Measurements from ENCODE around the gene CEP57L1. TPM values are rescaled to one million over a fixed set of nuclear protein-coding genes. Genes with fewer than 3 reads are reported as not detected.

The CEP57L1 gene
- 10 to 100 TPM; 10.1 to 22.1 TPM for total RNA-seq
- polyA plus RNA-seq: 10 to 100 TPM in 1 of 2 donors, 1 to 10 TPM in 1; 3.8 to 10.2 TPM

GRCh38 chr6:109095036-109095834, at the start of gene CEP57L1:
CEP57L1 (plus strand) TSS chr6:109095507; CDS start chr6:109145222, 49,715 bp downstream.
- peaks cover 3 to 43% (median 18%) of the 10 kb centered on the region in 4 donors for H3K4me1 ChIP-seq (ENCODE audit: control insufficient read depth in 4 of 4, insufficient read depth in 4 of 4, low read length in 3 of 4)
- peak within 1 kb of the TSS; percentile 88 to 99 for H3K27ac ChIP-seq (ENCODE audit: low read depth in 1 of 2, low read length in 2 of 2)
- TF ChIP-seq SP1 (IDR thresholded peaks at IDR 0.05) (peak; percentile 79), TAF1 (conservative IDR thresholded peaks at IDR 0.05) (peak; percentile 48), HNF4A (conservative IDR thresholded peaks at IDR 0.05) (peak; percentile 65 to 70), NR2F2 (IDR thresholded peaks at IDR 0.05) (peak; percentile 27), GABPA (IDR thresholded peaks at IDR 0.05 in 1 of 2, conservative IDR thresholded peaks at IDR 0.05 in 1 of 2) (peak; percentile 40 to 80), JUND (IDR thresholded peaks at IDR 0.05) (peak; percentile 58 to 80), RAD21 (IDR thresholded peaks at IDR 0.05) (peak; percentile 15), FOXA1 (IDR thresholded peaks at IDR 0.05) (peak; percentile 22), RXRA (IDR thresholded peaks at IDR 0.05) (peak in 1 of 2 donors; percentile 53), HNF4G (IDR thresholded peaks at IDR 0.05) (peak; percentile 64), FOXA2 (IDR thresholded peaks at IDR 0.05) (no peak), EGR1 (IDR thresholded peaks at IDR 0.05; ENCODE audit: low read depth in 2 of 2) (peak; percentile 22 to 48), YY1 (IDR thresholded peaks at IDR 0.05) (peak; percentile 55)
- TF ChIP-seq, protein P1, sequence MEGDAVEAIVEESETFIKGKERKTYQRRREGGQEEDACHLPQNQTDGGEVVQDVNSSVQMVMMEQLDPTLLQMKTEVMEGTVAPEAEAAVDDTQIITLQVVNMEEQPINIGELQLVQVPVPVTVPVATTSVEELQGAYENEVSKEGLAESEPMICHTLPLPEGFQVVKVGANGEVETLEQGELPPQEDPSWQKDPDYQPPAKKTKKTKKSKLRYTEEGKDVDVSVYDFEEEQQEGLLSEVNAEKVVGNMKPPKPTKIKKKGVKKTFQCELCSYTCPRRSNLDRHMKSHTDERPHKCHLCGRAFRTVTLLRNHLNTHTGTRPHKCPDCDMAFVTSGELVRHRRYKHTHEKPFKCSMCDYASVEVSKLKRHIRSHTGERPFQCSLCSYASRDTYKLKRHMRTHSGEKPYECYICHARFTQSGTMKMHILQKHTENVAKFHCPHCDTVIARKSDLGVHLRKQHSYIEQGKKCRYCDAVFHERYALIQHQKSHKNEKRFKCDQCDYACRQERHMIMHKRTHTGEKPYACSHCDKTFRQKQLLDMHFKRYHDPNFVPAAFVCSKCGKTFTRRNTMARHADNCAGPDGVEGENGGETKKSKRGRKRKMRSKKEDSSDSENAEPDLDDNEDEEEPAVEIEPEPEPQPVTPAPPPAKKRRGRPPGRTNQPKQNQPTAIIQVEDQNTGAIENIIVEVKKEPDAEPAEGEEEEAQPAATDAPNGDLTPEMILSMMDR (IDR thresholded peaks at IDR 0.05; ENCODE audit: low read depth, low read length, missing input control): peak; percentile 7
- TF ChIP-seq, protein P2, sequence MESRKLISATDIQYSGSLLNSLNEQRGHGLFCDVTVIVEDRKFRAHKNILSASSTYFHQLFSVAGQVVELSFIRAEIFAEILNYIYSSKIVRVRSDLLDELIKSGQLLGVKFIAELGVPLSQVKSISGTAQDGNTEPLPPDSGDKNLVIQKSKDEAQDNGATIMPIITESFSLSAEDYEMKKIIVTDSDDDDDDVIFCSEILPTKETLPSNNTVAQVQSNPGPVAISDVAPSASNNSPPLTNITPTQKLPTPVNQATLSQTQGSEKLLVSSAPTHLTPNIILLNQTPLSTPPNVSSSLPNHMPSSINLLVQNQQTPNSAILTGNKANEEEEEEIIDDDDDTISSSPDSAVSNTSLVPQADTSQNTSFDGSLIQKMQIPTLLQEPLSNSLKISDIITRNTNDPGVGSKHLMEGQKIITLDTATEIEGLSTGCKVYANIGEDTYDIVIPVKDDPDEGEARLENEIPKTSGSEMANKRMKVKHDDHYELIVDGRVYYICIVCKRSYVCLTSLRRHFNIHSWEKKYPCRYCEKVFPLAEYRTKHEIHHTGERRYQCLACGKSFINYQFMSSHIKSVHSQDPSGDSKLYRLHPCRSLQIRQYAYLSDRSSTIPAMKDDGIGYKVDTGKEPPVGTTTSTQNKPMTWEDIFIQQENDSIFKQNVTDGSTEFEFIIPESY (IDR thresholded peaks at IDR 0.05): peak; percentile 81
- TF ChIP-seq, protein P3, sequence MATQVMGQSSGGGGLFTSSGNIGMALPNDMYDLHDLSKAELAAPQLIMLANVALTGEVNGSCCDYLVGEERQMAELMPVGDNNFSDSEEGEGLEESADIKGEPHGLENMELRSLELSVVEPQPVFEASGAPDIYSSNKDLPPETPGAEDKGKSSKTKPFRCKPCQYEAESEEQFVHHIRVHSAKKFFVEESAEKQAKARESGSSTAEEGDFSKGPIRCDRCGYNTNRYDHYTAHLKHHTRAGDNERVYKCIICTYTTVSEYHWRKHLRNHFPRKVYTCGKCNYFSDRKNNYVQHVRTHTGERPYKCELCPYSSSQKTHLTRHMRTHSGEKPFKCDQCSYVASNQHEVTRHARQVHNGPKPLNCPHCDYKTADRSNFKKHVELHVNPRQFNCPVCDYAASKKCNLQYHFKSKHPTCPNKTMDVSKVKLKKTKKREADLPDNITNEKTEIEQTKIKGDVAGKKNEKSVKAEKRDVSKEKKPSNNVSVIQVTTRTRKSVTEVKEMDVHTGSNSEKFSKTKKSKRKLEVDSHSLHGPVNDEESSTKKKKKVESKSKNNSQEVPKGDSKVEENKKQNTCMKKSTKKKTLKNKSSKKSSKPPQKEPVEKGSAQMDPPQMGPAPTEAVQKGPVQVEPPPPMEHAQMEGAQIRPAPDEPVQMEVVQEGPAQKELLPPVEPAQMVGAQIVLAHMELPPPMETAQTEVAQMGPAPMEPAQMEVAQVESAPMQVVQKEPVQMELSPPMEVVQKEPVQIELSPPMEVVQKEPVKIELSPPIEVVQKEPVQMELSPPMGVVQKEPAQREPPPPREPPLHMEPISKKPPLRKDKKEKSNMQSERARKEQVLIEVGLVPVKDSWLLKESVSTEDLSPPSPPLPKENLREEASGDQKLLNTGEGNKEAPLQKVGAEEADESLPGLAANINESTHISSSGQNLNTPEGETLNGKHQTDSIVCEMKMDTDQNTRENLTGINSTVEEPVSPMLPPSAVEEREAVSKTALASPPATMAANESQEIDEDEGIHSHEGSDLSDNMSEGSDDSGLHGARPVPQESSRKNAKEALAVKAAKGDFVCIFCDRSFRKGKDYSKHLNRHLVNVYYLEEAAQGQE (IDR thresholded peaks at IDR 0.05): peak; percentile 55
- TF ChIP-seq, protein P4, sequence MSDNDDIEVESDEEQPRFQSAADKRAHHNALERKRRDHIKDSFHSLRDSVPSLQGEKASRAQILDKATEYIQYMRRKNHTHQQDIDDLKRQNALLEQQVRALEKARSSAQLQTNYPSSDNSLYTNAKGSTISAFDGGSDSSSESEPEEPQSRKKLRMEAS (IDR thresholded peaks at IDR 0.05): no peak
- TF ChIP-seq, protein P5, sequence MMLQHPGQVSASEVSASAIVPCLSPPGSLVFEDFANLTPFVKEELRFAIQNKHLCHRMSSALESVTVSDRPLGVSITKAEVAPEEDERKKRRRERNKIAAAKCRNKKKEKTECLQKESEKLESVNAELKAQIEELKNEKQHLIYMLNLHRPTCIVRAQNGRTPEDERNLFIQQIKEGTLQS (IDR thresholded peaks at IDR 0.05): no peak
- no peaks in the 10 kb centered on the region for H3K27me3 ChIP-seq (ENCODE audit: control insufficient read depth in 4 of 4, insufficient read depth in 4 of 4, low read length in 3 of 4)
- no peaks in the 10 kb centered on the region for H3K9me3 ChIP-seq (ENCODE audit: control insufficient read depth in 4 of 4, low read length in 3 of 4)
- DNase-seq (ENCODE audit: low spot score): peak; percentile 92
- H3K4me3 ChIP-seq (ENCODE audit: low read depth in 1 of 3, low read length in 3 of 3): peak within 1 kb of the TSS; percentile 63 to 97 (median 89)
- peak within 1 kb of the TSS; percentile 87 to 95 for H3K9ac ChIP-seq (ENCODE audit: low read depth in 1 of 2, low read length in 2 of 2)
- H3K36me3 ChIP-seq (ENCODE audit: control insufficient read depth in 4 of 4, insufficient read depth in 3 of 4, low read depth in 1 of 4, low read length in 3 of 4): peaks cover 0 to 1% (median 0%) of the 10 kb centered on the region in 4 donors
- under 1% methylated on average over 49 of the region's 49 CpGs for WGBS

Measured in liver (tissue), 9 donors.